NCI-H1694 (cell line): ENCODE data around the gene ANKEF1.
"Not testable (repeated sequence)": the region's sequence is repeated elsewhere in the genome, so short reads cannot be mapped to it uniquely, and the experiment has no call there.

Experiments
- DNase-seq: peaks from one replicate; lab custom pipeline; 2025; lab: John Stamatoyannopoulos, UW

ANKEF1 gene

DNA sequence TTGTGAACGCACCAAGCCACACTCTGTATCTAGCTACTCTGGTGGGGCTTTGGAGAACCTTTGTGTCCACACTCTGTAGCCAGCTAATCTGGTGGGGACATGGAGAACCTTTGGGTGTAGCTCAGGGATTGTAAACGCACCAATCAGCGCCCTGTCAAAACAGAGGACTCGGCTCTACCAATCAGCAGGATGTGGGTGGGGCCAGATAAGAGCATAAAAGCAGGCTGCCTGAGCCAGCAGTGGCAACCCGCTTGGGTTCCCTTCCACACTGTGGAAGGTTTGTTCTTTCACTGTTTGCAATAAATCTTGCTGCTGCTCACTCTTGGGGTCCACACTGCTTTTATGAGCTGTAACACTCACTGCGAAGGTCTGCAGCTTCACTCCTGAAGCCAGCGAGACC is 2.5 kb upstream of the ANKEF1 start:
- DNase-seq: not testable (repeated sequence)

- DNase-seq: no peak
Measured at GRCh38 chr20:10033905-10034650, 709 bp upstream of the ANKEF1 start.

DNA sequence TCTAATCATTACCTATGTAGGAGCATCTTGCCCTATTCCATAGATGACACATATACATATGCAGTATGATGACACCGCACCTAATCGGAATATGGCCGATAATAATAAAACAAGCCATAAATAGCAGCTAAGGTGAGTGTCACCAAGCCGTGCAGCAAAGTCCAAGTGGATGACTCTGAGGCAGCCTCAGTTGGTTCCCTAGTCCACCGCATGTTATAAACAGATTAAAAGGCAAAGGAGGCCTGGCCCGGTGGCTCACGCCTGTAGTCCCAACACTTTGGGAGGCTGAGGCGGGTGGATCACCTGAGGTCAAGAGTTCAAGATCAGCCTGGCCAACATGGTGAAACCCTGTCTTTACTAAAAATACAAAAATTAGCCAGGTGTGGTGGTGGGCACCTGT is 1.5 kb downstream of the ANKEF1 start:
- DNase-seq: not testable (repeated sequence)

DNA sequence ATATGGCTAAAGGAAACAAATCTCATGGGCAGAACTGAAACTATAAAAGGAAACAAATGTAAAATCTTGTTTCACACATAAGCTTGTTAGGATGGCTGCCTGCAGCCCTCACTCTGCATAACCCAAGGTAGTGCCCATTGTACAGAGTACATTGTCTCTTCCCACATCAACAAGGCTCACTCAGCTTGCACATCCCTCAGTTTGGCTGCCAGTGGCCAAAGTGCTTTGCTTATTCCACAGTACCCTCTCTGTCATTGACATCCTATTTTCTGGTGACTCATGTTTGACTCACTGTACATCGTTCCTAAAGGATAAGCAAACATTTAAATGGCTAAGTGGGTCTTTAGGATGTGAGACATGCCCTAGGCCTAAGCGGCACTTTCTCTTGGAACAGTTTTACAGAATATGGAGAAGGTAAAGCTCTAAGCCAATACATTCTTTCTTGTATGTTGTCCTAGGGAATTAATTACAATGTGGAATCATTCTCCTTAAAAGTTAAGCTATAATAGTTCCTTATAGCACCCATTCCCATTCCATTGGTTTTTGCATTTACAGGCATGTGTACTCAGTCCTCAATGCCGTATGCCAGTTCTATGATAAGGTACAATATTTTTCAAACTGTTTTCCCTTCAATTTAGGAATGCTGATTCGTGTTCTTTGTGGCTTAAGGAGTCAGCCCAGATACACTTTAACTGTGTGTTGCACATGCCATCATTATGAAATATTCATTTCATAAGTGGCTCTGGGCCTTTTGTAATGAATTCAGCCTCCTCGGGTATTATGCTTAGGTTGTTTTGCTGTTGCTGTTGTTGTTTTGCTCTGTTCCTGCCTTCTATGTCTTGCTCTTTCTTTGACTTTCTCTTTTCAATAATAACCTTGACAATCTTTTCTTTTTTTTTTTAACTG is 5.5 kb downstream of the ANKEF1 start:
- no peak for DNase-seq

GRCh38 chr20:10042086-10042485 is 7.3 kb downstream of the ANKEF1 start:
- DNase-seq: no peak

GRCh38 chr20:10047427-10047826 is 12.6 kb downstream of the ANKEF1 start:
- no peak for DNase-seq

DNA sequence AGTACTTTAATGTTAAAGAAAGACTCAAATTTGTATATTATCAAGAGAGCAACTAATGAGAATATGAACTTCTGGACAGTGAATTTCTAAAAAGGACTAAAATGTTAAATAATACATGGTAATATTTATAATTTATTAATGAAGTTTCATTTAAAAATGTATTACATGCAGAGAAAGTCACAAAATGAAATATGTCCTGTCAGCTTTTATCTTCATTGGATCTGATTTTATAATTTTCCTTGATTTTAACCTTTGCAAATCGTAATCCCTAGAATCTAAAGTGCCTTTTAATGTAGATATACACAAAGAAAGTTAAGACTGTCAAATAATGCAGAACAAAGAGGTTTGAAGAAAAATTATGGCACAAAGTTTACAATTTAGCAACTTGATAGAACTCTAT is 16.4 kb downstream of the ANKEF1 start:
- DNase-seq: no peak

DNA sequence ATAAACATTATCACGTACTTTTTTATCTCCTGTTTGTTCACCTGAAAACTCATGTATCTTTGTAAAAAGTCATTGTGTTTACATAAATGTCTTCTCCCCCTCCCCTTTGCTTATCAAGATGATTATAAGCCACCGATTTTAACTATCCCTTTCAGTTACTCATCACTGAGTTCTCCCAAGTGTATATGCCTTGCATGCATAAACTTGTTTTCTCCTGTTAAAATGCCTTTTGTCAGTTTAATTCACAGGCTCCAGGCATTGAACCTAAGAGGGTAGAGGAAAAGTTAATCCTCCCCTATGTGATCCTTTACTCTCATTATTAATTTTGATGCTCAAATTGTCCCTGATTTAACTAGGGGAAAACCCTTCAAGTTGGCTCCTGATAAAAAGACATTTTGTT is 24.2 kb downstream of the ANKEF1 start:
- DNase-seq: no peak

GRCh38 chr20:10060226-10060625 is 25.4 kb downstream of the ANKEF1 start:
- DNase-seq: no peak

GRCh38 chr20:10061641-10062040 is 26.9 kb downstream of the ANKEF1 start:
- DNase-seq: peak; percentile 77

DNA sequence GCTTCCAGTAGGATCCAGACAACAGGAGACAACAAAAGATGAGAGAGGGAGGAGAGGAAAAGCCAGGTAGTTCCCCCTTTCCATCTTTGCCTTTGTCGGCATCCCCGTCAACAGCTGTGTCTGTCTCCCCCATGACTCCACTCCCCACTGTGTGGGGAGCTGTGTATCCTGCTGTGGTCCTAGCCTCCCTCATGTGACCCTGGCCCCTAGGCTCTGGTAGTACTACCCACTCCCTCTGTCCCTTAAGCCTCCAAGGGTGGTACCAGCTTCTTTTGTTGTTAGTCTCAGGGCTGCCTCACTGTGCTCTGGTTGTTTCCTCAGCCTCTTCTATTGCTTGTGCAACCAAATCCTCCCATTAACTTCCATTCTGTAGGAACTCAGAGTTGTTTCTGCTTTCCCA is 28.7 kb downstream of the ANKEF1 start:
- no peak for DNase-seq

DNA sequence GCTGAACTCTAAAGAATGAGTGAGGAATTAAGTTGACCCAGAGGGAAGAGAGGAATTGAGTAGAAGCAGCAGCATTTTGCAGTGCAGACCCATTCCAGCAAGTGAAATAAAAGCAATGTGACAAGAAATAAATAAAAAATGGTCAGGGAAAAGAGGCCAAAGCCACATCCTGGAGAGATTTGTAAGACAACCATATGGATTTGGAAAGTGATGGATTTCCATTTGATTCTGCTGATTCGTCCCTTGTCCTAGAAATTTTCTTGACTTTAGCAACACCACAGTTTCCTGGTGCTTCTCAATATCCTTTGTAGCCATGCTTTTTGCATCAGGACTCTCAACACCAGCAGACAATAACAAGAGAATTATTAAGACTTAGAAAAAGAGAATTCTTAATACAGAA is 29.8 kb downstream of the ANKEF1 start:
- DNase-seq: no peak

DNA sequence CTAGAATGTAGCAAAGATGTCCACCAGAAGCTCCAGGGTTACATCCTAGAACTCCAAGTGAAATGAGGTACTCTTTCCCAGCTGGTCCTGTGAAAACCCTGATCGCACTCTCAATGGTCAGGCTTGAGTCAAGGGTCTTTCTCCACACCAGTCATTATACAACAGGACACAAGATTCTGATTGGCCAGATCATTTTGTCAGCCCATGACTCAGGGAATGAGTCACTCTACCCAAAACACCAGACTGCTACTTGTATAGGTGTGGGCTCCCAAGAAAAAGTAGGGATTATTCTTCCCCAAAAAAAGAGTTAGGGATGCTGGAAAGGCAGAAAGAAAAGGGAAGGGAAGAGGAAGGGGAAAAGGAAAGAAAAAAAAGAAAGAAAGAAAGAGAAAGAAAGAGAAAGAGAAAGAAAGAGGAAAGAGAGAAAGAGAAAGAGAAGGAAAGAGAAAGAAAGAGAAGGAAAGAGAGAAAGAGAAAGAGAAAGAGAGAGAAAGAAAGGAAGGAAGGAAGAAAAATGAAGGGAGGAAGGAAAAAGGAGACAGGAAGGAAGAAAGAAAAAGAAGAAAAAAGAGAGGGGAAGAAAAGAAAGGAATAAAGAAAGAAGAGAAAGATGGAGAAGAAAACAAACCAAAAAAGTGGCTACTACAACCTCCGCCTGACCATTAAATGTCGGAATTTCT is 30.5 kb downstream of the ANKEF1 start:
- no peak for DNase-seq

GRCh38 chr20:10067321-10067720 is 32.5 kb downstream of the ANKEF1 start:
- DNase-seq: no peak

DNA sequence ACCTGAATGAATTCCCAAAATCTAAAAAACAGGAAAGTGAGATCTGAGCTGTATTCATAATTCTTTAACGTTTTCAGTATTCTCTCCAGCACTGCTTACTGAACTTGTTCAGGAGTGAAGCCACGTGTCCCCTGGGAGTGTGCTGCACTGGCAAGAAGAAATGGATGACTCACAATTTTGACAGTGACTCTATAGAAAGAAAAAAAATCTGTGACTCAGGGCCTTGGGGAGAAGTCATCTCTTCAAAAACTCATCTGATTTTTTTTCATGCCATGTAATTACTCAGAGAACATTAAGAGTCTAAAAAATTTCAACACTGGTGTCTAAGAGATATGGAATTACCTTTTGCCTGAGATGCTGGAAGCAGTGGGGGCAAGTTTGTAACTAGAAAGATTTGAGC is 39.7 kb downstream of the ANKEF1 start:
- no peak for DNase-seq

DNA sequence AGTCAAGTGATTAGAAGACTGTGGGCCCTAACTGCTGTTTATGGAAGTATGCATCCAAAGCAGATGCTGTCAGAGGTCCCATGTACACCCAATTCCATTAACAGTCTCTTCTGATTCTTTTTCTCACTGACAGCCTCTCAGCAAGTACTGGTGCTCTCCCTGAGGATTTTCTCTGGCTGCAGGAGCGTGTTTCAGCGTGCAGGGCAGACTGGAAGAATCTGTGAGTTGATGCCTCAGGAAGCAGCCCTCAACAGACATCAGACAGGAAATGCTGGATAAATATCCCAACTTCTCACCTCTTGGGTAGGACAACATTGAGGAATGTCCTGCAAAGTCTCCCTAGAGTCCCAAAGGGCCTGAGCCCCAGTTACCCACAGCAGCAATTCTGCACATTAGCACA is 40.8 kb downstream of the ANKEF1 start:
- no peak for DNase-seq

DNA sequence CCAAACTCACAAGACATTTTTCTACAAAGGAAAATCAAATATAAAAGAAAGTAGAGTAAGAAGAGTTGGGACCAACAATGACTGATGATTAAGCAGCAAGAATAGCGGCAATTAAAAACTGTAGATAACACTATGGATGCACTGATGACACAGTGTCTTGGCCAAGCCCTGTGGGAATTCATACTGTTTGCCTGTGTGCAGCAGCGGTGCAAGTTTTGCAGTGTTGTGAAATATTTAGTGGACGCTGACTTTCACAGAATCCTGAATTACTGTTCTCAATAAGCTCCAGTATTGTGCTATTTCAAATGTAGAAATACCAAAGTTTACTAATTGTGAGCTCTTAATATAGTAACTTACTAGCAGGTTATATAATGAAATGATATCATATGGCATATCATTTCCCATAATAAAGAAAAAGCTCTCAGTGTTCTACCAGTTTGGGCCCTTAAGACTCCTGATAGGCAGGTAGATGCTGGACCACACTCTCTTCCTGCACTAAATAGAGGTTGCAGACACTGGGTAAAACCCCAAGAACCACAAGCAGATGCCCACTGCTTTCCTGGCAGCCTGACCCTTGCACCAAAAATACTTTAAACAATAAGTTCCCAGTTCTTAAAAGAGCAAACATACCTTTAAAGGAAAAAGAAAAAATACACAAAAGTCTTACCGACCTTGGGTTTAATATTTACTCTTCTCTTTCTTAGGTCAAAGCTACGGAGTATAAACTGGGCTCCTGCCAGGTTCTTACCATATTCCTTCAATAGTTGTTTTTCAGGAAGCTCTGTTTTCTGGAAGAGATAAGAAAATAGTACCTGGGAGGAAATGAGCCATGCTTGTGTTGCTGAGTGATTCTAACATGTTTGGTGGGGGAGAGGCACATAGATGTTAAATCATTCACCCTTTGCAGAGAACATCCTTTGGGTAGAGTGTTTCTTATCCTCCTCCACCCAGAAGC is 41.6 kb downstream of the ANKEF1 start:
- DNase-seq: no peak

GRCh38 chr20:10077081-10077471 is 42.3 kb downstream of the ANKEF1 start:
- no peak for DNase-seq

DNA sequence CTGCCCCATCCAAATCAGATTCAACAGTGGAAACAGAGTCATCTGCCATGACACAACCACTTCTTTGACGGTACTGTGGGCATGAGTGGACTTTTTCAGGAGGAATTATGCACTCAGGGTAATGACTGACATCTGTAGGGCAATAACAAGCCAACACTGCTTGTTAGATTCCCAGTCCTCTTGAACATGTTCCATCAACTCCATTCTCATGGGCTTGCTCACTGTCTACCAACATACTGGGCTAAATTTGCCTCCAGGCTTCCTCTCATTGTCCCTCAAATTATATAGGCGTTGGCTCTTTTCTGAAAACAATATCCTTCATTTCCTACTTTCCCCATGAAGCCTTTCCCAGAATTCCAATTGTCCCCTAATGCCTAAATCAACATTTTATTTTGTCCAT is 43.1 kb downstream of the ANKEF1 start:
- DNase-seq: no peak

DNA sequence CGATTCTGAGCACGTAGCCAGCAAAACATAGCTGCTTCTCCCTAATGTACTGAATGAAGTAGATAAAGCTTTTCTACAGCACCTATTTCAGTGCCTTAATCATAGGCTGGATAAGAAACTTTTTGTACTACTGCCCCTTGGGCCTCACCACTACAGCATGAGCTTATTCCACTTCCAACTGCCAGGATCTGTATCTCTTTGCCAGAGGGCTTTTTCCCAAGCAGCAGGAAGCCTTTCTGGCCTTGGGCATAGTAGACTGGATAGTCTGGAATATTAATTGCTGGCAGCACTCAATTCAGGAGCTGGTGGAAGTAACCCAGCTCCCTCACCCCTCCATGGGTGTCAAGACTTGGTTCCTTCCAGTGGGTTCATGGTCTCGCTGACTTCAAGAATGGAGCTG is 43.6 kb downstream of the ANKEF1 start:
- DNase-seq: no peak

DNA sequence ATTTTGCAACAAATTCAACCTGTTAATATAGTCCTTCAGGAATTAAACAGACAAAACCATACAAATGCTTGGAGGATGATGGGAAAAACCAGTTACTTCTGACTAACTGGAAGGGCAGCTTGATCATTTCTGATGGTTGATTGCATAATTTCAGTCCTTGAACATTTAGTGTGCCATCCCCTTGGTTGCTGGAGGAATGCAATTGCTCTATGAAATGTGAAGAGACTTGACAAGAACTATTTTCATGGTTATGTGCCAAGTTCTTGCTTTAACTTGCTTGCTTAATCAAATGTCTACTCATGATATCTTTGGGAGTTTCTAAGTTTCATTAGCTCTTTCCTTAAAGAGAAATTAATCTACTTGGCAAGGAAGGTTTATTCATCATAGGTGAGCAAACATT is 45.2 kb downstream of the ANKEF1 start:
- no peak for DNase-seq

DNA sequence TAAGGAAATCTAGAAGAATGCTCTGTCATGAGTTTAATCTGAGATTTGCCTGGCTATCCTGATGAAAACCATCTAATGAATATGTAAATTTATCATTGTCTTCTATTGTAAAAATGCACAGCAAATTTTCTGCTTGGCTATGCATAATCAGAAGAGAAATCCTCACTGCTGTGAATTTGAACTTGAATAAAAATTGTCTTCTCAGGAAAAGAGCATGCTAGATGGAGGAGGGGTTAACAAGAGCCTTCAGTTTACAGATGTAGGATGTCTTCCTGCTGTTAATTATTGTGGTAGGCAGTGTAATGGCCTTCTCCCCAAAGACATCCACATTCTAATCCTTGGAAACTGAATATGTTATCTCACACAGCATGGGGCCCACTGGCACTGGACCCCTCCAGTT is 45.8 kb downstream of the ANKEF1 start:
- DNase-seq: no peak
